MCF 10A (cell line): Measurements from ENCODE around the gene NUDT10. TPM values are rescaled to one million over a fixed set of nuclear protein-coding genes. Genes with fewer than 3 reads are reported as not detected.
A peak's percentile ranks its signal among the peaks of the same experiment; 100 is the strongest.
"Not testable (repeated sequence)": the region's sequence is repeated elsewhere in the genome, so short reads cannot be mapped to it uniquely, and the experiment has no call there.

Experiments
- Bru-seq: library from RNA; stranded (reverse); fragments of 400-500 nt; gene quantifications from one replicate; lab custom pipeline; 2021; lab: Mats Ljungman, UMichigan
- BruChase-seq, 2 experiments: library from RNA; stranded (reverse); fragments of 400-500 nt; gene quantifications; one replicate each; lab custom pipeline; 2021; lab: Mats Ljungman, UMichigan
- BruUV-seq: library from RNA; stranded (reverse); fragments of 400-500 nt; replicated peaks from 2 replicates; lab custom pipeline; 2021; lab: Mats Ljungman, UMichigan
- CTCF ChIA-PET: fragments of 300-600 bp; sonication (Branson Sonifier 250); formaldehyde crosslinking; extraction: SDS; loops from one replicate; lab custom pipeline; 2021; ENCODE audit warnings: antibody characterized with exemption, inconsistent platforms; lab: Yijun Ruan, JAX
- POLR2A ChIA-PET: fragments of 300-600, 350-650 bp; sonication (Branson Sonifier 250); formaldehyde crosslinking; extraction: SDS; loops from one replicate; lab custom pipeline; 2020; ENCODE audit warnings: antibody characterized with exemption, inconsistent platforms; lab: Yijun Ruan, JAX
- DNase-seq: peaks from one replicate; pipeline ENCODE4 v3.0.0-alpha.2; 2018; ENCODE audit not compliant: unreplicated experiment
- H3K27ac Mint-ChIP-seq: one replicate; pipeline ENCODE4 v1.8.0; 2022; ENCODE audit warnings: mild to moderate bottlenecking, low read depth, mixed read lengths; ENCODE audit not compliant: unreplicated experiment
- H3K27me3 Mint-ChIP-seq: one replicate; pipeline ENCODE4 v1.8.0; 2022; ENCODE audit warnings: mixed read lengths; ENCODE audit not compliant: insufficient read depth, unreplicated experiment
- H3K36me3 Mint-ChIP-seq: one replicate; pipeline ENCODE4 v1.8.0; 2022; ENCODE audit warnings: mild to moderate bottlenecking, moderate library complexity, mixed read lengths; ENCODE audit not compliant: insufficient read depth, unreplicated experiment
- H3K4me1 Mint-ChIP-seq: one replicate; pipeline ENCODE4 v1.8.0; 2022; ENCODE audit warnings: mixed read lengths; ENCODE audit not compliant: insufficient read depth, unreplicated experiment
- H3K4me3 Mint-ChIP-seq: one replicate; pipeline ENCODE4 v1.8.0; 2022; ENCODE audit warnings: mild to moderate bottlenecking, moderate library complexity, mixed read lengths; ENCODE audit not compliant: unreplicated experiment
- H3K9me3 Mint-ChIP-seq: one replicate; pipeline ENCODE4 v1.8.0; 2022; ENCODE audit warnings: mixed read lengths; ENCODE audit not compliant: unreplicated experiment
- CTCF ChIP-seq: fragments of 200-600 bp; IDR thresholded peaks from one replicate; pipeline ENCODE4 v1.8.0; 2022; ENCODE audit warnings: antibody characterized with exemption, mild to moderate bottlenecking; ENCODE audit not compliant: unreplicated experiment
- intact Hi-C: fragments of 100-400 bp; cut with micrococcal nuclease; formaldehyde crosslinking; loops from 2 replicates; pipeline ENCODE4 v1.14.1; 2022
- long read RNA-seq: library from polyadenylated mRNA; stranded (forward); transcript quantifications from one replicate; pipeline ENCODE4 v2.0.0, GENCODE V29; 2022
- total RNA-seq: library from RNA; stranded (reverse); gene quantifications from 2 replicates; pipeline ENCODE4 v1.2.3, GENCODE V29; 2022

The NUDT10 gene
- total RNA-seq (not detected in 2 replicates), Bru-seq, nascent RNA (percentile 12 among the genes with signal in this experiment), BruChase-seq, experiment 1, labeled RNA remaining after a 6-hour chase (percentile 15 among the genes with signal in this experiment), BruChase-seq, experiment 2, labeled RNA remaining after a 2-hour chase (not detected)
- long read RNA-seq, result 0 reads

DNA sequence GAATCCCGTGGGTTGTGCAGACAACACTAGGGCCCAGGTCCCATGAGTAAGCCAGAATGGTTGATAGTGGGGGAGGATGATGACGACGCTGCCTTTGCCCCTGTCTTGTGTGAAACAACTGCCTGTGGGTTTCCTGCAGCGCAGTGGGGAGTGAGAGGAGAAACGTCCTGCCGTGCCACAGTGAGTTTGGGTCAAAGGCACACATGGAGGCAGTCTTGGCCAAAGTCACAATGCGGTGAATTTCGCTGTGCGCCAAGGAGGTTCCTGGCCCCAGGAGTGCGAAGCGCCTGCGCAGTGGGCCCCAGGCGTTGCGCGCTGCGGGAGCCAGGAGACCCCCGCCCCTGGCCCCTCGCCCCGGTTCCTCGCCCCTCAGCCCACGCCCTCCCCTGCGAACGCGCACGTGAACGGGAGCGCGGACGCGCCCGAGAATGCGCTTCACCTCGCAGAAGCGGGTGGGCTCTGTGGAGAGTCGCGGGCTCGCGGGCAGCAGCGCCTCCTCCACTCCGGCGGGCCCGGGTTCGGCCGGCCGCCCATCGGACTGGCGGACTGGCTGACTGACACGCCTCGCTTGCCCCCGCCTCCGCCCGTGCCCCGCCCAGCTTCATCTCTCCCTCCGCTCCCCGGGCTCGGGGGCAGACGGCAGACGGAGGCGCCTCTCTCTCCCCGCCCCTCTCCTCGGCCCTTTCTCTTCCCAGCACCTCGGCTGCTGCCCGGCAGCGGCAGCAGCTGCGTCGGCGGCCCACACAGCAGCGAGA is at the start of gene NUDT10:
TSS of gene NUDT10 (plus strand) at position 635 of the 755 bp plus-strand sequence. CDS start 144 bp downstream, outside the sequence.
- Mint-ChIP-seq H3K4me3 (peak within 1 kb of the TSS; percentile 31), H3K27me3 (peaks cover 30% of the 10 kb centered on the region), H3K36me3 (no peaks in the 10 kb centered on the region), H3K9me3 (peaks cover 8% of the 10 kb centered on the region), H3K4me1 (no peaks in the 10 kb centered on the region), H3K27ac (no peak within 1 kb of the TSS)
- no peak for TF ChIP-seq CTCF
- POLR2A ChIA-PET, result no interaction called here
- intact Hi-C loops, result no loop called here
- BruUV-seq, result no TSS peak
- CTCF ChIA-PET, result no interaction called here
- DNase-seq, result no peak

DNA sequence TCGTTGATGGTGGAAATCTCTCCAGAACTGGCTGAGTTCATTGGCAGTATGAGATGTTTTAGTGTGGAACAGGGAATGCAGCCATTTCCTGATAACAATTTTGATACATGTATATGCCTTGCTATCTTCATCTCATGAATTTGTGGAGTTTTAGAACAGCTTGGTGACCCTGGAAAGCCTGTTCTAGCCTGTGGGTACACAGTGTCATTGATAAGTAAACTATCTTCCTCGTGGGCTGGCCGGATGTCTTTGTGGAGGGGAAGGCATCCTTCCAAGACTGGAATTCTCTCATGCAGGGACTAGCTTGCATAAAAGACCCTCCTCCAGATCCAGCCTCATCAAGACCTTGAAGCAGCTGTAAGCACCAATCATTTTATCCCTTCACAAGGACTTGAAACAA is 40.2 kb upstream of the NUDT10 start:
- Mint-ChIP-seq H3K36me3 (no peaks in the 10 kb centered on the region), H3K4me1 (no peaks in the 10 kb centered on the region), H3K27ac (no peak overlapping the region), H3K4me3 (no peak overlapping the region), H3K27me3 (no peaks in the 10 kb centered on the region), H3K9me3 (no peaks in the 10 kb centered on the region)
- DNase-seq, result no peak
- TF ChIP-seq CTCF, result no peak
- ChIA-PET POLR2A (no interaction called here), CTCF (no interaction called here)
- BruUV-seq, result no TSS peak
- intact Hi-C loops, result no loop called here

- Mint-ChIP-seq H3K4me1 (no peaks in the 10 kb centered on the region), H3K9me3 (peaks cover 6% of the 10 kb centered on the region), H3K4me3 (no peak overlapping the region), H3K27ac (no peak overlapping the region), H3K36me3 (no peaks in the 10 kb centered on the region), H3K27me3 (peaks cover 22% of the 10 kb centered on the region)
- DNase-seq, result no peak
- BruUV-seq, result no TSS peak
- TF ChIP-seq CTCF, result no peak
- CTCF ChIA-PET, result no interaction called here
- intact Hi-C loops, result no loop called here
- POLR2A ChIA-PET, result no interaction called here
These were observed 36.5 kb upstream of the NUDT10 start for GRCh38 chrX:51296138-51296537.

DNA sequence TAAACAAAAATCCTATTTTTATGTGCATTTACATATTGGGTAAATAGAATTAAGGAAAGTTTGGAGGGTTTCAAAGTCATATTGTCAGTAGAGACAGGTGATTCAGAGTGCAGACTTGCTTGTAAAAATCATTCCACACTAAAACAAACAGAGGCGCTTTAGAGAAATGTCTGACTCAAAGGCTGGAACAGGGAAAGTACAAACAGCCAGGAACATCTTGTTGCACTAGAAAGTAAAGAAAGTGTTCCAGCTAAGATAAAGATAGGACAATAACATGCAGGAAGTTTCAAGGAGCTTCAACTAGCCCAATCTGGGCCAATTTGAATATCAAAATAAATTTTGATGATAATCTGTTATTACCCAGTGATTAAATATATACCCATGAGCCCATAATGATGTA is 16.4 kb upstream of the NUDT10 start:
- Mint-ChIP-seq H3K36me3 (no peaks in the 10 kb centered on the region), H3K4me1 (no peaks in the 10 kb centered on the region), H3K9me3 (peaks cover 8% of the 10 kb centered on the region), H3K4me3 (no peak overlapping the region), H3K27ac (no peak overlapping the region), H3K27me3 (peaks cover 52% of the 10 kb centered on the region)
- intact Hi-C loops, result no loop called here
- CTCF ChIA-PET, result interaction anchor here (1.2 kb wide), 1 partner anchor 19 kb away, joined by 3 read pairs; no protein-coding TSS in a partner anchor
- POLR2A ChIA-PET, result no interaction called here
- no TSS peak for BruUV-seq
- DNase-seq, result no peak
- TF ChIP-seq CTCF, result no peak

GRCh38 chrX:51332943-51333785 is 542 bp downstream of the NUDT10 start:
- DNase-seq, H3K36me3 Mint-ChIP-seq, intact Hi-C loops, H3K9me3 Mint-ChIP-seq, H3K27ac Mint-ChIP-seq, H3K4me1 Mint-ChIP-seq, POLR2A ChIA-PET, CTCF ChIA-PET, BruUV-seq: not testable (repeated sequence)
- Mint-ChIP-seq H3K27me3 (peaks cover 22% of the 10 kb centered on the region), H3K4me3 (peak overlapping the region; percentile 31)
